ENCODE results near the gene PAMR1.
A peak's percentile ranks its signal among the peaks of the same experiment; 100 is the strongest.

PAMR1 gene

DNA sequence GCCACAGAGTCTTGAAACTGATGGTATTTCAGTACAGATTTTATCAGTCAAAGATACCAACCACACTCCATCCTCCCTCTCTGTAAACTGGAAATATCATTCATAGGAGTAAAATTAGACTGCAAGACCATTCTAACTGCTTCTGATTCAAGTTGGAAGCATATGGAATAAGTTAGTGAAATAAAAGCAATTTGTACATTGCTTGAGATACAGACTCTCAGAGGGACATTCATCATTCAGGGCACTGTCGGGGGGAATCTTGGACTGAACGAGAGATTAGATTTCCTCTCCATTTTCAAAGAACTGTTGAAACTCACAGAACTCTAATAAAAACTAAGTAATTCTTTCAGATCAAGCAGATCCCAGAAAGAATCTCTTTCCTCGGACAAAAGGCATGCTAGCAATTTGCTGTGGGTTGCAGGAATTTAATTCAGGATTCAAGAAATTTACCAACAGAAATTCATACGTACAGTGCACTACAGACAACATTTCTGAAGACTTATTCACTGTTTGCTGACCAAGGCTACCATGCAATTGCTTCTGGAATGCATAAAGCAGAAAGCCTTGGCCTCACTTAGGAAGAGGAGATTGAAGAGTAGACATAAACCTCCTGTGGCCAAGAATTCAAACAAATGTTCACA lies 34.1 kb downstream of the PAMR1 start:
- no peak for ATAC-seq

DNA sequence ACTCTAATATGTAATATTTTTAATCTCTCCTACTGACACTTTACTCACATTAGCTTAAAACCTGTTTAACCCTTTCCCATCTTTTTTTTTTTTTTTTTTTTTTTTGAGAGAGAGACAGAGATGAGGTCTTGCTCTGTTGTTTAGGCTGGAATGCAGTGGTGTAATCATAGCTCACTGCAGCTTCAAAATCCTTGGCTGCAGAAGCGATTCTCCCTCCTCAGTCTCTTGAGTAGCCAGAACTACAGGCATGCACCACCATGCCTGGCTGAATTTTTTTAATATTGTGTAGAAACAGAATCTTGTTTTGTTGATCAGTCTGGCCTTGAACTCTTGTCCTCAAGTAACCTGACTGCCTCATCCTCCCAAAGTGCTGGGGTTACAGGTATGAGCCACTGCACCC lies 37.3 kb downstream of the PAMR1 start:
- no peak for ATAC-seq

DNA sequence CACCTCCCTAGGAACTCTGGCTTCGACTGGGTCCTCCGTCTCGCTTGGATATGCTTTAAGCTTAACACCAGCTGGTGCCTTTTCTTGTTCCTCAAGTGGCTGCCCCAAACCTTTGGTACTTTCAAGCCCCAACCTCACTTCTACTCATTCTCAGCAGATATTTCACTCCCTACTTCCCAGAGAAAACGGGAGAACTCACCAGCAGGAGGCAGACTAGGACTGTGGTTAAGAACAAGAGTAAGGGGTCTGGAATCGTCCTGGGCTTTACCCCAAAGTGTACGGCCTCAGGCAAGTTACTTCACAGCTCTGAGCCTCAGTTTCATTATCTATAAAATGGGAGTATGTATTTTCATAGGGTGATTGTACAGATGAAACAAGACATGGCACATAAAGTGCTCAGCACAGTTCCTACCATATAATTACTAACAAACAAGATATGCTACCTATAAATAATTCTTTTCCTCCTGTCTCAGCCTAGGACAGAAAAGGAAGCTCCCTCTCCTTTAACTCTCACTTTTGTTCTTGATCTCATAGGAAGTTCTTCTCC lies 37.8 kb downstream of the PAMR1 start:
- no peak for ATAC-seq

DNA sequence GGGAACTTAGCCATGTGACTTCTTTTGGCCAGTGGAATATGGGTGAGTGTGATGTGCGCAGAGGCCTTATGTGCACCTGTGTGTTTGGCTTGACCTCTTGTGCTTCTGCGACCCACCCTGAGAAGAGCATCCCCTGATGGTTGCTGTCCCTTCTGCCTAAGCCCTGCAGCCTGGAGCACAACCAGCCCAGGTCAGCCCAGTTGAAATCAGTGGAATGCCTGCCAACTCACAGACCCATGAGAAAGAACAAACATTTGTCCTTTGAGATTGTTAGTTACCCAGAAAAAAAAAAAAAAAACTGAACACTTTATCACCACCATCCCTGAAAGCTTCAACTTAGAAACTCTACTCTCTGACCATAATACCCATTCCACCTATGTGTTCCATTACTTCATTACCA lies 38.5 kb downstream of the PAMR1 start:
- no peak for ATAC-seq

DNA sequence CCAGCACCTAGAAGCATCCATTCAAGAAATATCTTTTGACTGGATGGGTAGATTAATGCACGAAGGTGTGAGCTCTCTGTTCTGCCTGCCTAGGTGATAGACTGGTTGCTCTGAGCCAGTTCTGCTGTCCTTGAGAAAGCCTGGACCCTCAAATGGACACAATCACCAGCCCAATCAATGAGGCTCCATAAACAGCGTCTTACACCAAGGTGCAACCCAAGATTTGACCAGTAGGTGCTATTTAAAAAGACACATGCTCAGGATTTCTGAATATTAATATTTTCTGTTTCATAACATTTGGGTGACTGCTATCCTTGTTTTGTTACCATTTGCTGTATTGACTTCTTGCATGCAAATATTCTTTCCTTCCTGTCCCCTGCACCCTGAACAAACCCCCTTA lies 39.0 kb downstream of the PAMR1 start:
- ATAC-seq, result no peak

DNA sequence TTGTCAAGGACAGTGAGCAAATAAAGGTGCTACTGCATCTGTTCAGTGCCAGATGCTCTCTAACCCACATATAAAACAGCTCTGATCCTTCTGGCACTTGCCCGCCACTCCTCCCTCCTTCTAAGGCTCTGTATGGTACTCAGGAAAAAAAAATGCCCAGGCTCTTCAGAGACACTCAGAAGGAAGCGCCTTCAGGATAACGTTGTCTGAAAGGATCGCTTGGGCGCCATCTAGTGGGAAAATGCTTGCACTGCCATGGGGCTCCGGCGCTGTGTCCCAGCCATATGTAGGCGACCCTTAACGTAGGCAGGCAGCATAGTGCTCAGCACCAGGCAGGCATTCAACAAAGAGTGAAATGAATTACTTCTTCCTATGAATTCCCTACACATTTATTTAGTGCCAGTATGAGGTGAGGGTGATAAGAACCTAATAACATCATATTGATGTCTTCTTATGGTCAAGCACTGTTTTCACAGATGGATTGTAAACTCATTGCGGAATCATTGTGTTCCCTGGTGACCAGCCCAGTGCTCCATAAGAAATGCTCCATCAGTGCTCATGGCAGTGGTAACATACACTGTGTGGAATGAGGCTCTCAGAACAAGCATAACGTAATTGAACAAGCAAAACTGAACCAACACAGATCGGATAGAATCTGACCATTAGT lies 39.6 kb downstream of the PAMR1 start:
- ATAC-seq, result peak; percentile 68 to 78

DNA sequence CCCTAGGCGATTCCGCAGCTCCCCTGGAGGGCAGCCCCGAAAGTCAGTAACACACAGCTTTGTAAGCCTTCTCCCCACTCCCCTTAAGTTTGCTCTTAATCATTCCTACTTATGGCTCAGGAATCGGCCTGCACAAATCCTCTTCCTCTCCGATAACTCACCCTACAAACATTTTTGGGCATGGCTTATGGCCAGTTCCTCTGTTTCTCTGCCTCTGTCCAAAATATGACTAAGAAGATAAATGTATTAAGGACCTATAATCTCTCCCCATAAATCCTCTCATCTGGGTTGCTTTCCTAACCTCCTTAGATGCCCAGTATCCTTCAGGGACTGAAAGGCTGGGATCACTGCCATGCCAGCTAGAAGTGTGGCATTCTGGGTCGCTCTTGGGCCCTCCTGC lies 41.0 kb downstream of the PAMR1 start:
- ATAC-seq, result no peak

DNA sequence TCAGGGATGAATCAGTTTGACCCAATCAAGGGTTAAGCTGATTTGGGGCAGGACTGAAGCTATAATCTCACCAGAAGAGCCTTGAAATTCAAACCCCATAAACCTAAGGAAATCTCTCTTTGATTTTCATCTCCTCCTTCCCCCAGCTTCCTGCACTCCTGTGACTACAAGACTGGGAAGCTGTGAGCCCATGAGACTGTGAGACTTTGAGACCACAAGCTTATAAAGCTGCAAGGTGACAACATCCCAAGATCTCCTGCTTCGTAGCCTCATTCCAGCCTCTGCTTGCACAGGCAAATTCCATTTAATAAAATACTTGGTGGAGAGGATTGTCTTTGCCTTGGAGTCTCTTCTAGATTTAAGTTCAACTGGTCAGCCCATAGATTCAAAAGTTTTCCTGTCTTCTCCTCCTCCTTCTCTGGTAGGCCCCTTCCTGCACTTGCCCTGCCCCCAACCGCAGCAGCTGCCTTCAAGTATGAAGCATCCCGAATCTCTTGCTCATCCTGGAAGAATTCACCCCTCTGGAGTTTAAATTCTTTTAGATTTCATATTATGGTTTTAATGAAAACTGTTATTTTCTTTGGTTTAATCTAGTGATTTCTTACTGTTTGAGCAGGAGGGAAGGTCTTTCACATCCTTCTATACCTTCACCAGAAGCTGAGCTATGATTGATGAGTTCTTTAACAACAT lies 42.1 kb downstream of the PAMR1 start:
- no peak for ATAC-seq

DNA sequence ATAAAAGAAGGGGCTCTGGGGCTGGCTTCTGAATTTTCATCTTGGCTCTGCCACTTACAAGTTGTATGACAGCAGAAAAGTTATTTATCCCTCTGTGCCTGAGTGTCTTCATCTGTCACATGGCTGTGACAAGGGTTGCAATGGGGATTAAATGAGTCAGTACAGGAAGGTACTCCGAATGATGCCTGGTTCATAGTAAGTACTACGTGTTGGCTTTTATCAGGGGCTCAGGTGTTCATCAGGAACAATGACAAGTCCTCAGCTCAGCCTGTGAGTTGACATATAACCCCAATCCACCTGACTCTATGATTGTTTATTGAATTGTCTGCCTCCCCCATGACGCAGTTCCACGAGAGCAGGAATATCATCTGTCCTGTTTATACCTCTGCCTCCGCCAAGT lies 45.7 kb downstream of the PAMR1 start:
- no peak for ATAC-seq

DNA sequence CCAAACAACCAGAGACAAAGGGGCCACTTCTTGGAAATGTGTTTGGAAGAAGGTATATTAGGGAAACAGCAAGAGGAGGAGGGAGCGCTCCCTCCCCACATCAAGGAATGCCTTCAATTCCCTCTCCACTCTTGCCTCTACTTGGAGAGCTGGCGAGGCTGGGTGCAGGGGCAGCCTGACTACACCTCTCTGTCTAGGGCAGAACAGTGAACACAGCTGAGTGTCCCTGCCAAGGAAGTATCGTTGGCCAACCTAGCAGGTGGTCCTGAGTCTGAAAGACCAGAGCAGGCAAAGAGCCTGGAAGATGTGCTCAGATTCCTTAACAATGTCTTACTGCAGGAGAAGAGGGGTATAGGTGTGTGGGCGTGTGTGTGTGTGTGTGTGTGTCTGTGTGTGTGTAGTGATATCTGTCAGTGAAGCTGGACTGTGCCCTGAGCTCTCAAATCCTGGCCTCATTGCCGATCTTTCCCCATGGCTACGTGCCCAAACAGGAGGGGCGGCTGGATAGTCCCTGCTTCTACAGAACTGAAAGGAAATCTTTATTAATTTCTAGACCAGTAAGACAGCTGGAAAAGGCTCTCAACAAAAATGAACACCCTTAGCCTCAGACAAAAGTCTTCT lies 46.8 kb downstream of the PAMR1 start:
- ATAC-seq, result no peak

DNA sequence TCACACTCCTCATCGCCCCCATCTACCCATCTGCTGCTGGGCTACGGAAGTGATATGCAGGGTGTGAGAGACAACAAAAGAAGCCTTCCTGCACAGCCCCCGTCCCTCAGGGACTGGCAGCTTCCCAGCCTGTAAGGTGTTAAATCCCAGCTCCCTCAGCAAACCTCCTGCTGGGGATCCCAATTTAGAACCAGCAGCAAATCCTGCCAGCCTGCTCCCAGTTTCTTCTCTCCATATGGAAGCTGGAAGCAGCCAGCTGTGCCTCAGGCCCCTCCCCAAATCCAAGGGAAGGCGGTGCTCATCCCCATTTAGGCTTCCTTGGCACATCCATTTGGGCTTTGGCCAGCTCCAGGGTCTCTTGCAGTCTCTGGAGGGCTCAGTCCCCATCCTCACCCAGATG lies 47.5 kb downstream of the PAMR1 start:
- no peak for ATAC-seq

DNA sequence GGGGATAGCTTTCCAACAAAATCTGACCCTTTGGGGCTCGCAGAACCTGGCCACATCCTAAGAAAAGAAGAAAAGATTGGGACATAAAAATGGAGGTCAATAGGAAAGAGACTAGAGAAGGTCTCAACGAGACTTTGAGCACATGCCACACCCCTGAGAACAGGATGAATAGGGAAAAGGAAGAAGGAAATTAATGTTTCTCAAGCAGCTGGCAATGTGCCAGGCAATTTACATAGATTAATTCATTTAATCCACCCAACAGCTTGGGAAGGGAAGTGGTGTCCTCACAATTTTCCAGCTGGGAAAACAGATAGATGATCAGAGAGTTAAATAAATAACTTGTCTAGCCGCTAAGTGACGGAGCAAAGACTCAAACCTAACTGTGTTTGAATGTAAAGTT lies 50.7 kb downstream of the PAMR1 start:
- no peak for ATAC-seq

DNA sequence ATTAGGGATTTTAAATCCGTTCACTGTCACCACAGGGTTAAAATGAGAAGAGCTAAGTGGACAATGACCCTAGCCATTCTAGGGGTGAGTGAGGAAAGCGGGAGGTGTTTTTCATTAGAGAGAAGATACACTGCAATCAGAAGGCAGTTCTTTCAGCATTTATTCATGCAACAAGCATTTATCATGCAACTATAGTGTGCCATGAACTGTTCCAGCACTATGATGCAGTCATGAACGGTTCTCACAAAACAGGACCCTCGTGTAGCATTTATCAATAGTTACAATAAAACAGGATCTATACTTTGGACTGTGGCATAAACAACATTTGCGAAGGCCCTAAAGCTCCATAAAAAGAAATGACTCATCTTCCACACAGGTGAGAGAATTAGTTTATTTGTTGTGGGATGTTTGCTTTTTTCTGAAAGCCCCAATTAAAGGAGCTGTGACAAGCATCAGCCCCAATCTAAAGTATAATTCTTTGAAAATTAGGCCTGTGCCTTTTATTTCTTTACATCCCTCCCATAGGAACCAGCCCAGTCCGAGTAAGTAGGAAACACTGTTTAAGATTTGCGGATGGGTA lies 51.5 kb downstream of the PAMR1 start:
- ATAC-seq, result no peak

DNA sequence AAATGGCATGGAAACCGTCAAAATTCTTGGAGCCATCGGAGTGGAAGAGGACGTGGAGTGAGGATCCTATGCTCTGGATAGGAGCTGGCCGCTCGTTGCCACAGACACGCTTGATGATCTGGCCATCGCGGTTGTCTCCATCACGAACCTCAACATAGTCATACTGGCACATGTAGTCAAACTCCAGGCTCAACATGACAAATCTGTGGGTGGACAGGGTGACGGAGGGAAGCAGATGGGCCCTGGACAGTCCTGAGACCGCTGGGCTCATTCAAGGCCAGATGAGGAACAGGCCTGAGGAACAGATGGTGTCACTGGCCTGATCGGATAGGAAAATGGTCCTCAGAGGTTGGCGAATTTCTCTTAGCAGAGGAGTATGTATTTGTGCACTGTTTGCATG lies 54.8 kb downstream of the PAMR1 start:
- ATAC-seq, result no peak

DNA sequence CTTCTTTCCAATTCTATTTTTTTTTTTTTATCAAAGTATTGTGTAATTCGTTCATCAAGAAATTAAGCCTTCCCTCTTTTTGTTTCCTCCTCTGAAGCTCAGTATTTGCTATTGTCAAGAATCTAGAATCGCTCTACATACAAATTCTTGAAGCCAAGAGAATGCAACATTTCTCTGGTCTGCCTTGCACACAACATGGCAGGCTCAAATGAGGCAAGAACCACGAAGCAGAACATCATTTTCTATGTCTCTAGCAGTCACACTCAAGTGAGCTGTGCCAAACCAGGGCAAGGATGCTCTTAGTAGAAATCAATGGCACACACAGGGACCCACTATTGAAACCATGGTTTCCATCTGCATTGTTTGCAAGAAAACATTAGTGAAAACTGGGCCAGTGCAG lies 59.4 kb downstream of the PAMR1 start:
- ATAC-seq, result no peak

DNA sequence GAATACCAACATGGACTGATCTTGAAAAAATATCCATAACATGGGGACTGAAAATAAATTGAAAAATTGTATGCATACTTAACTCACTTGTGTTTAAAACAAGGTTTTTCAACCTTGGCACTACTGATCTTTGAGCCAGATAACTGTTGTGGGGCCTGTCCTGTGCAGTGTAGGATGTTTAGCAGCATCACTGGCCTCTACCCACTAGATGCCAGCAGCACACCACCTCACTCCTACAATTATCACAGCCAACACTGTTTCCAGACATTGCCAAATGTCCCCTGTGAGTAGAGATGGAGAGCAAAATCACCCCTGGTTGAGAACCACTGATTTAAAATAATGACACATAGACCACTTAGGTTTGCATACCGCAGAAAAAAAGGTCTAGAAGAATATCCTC lies 61.1 kb downstream of the PAMR1 start:
- ATAC-seq, result no peak

DNA sequence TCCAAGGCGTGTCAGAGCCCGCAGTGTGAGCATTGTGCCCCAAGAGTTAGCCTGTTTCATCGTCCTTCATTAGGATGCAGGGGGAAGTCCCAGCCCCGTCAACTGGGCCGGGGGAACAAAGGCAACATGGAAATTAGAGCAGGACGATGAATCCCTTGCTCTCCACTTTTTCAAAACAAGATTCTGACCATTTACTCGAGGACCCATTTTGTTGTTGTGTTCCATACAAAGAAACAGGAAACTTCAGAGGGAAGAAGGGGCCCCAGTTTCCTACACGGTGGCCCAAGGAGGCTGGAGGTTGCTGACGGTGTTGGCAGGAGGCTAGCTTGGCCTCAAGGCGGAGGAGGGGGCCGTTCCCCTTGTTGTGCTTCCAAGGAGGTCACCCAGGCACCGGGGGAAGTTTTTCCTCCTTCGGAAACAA lies 62.1 kb downstream of the PAMR1 start:
- no peak for ATAC-seq

DNA sequence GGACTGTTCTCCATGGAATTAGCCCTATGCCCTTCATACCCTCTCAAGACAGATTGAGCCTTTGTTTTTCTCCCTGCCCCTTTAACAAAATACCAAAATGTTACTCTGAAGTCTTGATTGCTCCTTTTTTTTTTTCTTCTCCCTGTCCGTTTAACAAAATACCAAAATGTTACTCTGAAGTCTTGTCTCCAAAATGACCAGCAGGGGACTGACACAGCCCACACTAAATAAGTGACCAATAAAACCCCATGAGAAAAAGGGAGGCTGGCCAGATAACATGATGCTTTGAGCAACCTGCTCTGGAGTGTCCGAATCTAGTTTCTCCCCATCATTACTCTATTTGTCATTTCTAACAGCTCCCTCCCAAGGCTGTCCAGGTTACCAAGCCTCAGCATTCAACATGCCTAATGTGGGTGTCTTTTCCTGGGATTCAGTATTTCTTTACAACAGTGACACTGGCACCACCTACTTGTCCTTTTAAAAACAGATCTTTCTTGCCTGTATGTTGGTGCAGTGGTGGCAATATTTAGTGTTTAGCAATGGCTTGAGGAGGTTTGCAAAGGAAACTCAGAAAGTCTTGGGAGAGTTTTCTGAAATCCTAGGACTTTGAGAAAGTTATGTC lies 63.4 kb downstream of the PAMR1 start:
- ATAC-seq, result no peak

DNA sequence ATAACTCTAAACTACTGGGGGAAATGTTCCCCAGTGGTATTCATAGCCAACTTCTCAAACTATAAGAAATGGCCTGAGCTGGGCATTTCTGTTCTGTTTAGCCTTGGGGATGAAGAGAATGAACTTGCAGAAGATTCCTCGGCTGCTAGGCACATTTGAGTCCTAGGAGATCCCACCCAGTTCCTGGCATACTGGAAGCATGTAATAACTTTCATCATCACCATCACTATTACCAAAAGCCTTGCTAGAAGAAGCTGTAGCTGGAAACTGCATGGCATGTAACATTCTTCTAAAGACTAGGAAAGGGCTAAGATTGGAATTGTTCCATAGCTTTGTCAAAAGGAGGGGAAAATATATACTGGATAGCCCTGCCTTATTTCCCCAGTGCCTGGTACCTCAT lies 65.9 kb downstream of the PAMR1 start:
- no peak for ATAC-seq

DNA sequence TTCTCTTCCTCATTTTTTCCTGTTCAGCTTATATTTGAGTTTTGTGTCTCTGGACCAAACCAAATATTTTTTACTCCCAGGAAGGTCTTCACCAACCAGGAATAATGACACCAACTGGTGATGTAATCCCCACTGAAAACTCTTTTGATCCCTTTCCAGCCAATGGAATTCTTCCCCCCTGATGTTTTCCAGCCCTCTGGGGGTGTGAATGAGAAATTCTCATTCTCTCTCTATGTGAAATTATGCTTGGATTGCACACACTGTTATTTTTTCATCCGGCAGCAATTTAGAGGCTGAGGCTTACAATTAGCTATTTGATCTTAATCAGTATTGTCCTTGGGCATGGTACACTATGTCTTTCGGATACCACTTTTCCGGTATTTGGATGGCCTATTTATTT lies 66.6 kb downstream of the PAMR1 start:
- ATAC-seq, result no peak

DNA sequence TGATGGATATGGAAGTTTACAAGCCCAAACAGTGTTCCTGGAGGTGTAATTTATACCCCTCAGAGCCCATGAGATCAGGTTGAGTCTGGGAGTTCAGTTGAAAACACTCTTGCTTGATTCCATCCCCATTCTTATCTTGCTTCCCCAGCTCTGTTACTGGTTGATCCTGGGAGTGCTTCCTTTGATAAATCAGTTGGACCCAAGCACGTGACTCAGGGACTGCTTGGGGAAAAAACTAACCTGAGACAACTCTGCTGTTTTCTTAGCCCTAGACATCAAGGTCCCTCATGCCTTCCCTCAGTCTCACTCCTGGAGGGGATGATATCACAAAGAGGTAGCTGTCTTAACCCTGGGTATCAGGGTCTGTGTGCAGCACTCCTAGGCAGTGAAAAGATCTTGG lies 71.1 kb downstream of the PAMR1 start:
- ATAC-seq, result no peak

DNA sequence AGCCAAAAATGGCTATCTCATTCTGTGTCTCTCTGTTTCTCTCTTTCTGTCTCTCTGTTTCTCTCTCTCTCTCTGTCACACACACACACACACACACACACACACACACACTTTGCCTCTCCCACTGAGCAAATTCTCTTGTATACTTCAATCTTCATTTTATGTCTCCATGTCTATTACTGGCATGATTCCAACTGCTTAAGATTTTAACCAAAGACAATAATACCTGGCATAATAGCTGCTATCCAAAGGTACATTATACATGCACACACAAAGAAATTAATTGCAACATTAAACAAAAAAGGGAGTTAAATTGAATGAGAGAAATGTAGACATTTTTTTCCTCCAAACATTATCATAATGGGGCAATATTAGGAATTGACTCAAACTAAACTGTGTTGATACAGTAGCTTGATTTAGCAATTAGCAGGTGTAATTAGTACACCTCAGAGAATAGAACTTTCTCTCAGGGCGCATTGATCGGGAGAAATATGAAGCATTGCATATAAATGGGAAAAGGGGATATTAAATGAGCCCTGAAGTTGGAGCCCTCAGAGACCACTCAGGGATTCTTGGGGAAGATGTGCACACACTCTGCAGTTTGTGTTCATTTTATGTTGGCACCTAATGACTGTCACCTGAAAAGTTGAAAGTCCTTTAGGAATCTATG lies 88.7 kb downstream of the PAMR1 start:
- no peak for ATAC-seq
